Osteocyte (in vitro differentiated cells): ENCODE data around the gene CPB1. TPM values are rescaled to one million over a fixed set of nuclear protein-coding genes. Genes with fewer than 3 reads are reported as not detected.

Source experiments
- DNase-seq: peaks from one replicate; pipeline ENCODE4 v3.0.0; 2021; ENCODE audit warnings: mixed read lengths; ENCODE audit not compliant: unreplicated experiment; ENCODE audit errors: extremely low spot score
- H3K27ac Mint-ChIP-seq: one replicate; pipeline ENCODE4 v1.8.0; 2021; ENCODE audit warnings: mild to moderate bottlenecking, mixed read lengths; ENCODE audit not compliant: unreplicated experiment
- H3K27me3 Mint-ChIP-seq: one replicate; pipeline ENCODE4 v1.8.0; 2021; ENCODE audit warnings: mixed read lengths; ENCODE audit not compliant: unreplicated experiment
- H3K36me3 Mint-ChIP-seq: one replicate; pipeline ENCODE4 v1.8.0; 2021; ENCODE audit warnings: mixed read lengths; ENCODE audit not compliant: unreplicated experiment
- H3K4me1 Mint-ChIP-seq: one replicate; pipeline ENCODE4 v1.8.0; 2021; ENCODE audit warnings: mixed read lengths; ENCODE audit not compliant: unreplicated experiment
- H3K4me3 Mint-ChIP-seq: one replicate; pipeline ENCODE4 v1.8.0; 2021; ENCODE audit warnings: mild to moderate bottlenecking, moderate library complexity, mixed read lengths; ENCODE audit not compliant: unreplicated experiment
- H3K9me3 Mint-ChIP-seq: one replicate; pipeline ENCODE4 v1.8.0; 2021; ENCODE audit warnings: mixed read lengths; ENCODE audit not compliant: unreplicated experiment
- CTCF ChIP-seq: fragments of 200-600 bp; sonication (generic); IDR thresholded peaks from 2 replicates; pipeline ENCODE4 v1.5.0; 2021; ENCODE audit warnings: antibody characterized with exemption, mild to moderate bottlenecking, moderate library complexity
- total RNA-seq: library from RNA; stranded (reverse); gene quantifications from 2 replicates; pipeline ENCODE4 v1.2.1, GENCODE V29; 2021

The CPB1 gene
- total RNA-seq, 1 donor from 2014 or later = not detected

DNA sequence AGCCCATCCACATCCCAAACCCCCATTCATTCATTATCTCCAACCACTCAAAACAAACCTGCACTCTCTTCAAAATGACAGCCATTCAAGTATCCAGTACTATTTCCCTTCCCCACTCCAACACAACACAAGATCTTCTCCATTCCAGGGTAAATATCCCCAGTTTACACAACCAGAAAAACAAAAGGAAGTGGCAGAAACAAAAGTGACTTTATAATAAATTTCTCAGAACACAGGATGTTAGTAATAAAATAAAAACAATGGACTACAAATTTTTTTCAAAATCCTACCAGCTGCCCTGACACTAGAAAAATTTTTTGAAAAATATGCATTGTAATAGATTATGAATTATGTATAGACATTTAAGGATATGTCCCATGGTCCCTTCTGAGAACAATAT lies 51.6 kb downstream of the CPB1 start:
- Mint-ChIP-seq H3K36me3 (no peaks in the 10 kb centered on the region), H3K27ac (no peak overlapping the region), H3K27me3 (peaks cover 4% of the 10 kb centered on the region), H3K4me3 (no peak overlapping the region), H3K4me1 (peaks cover 16% of the 10 kb centered on the region), H3K9me3 (no peaks in the 10 kb centered on the region)
- no peak for DNase-seq
- TF ChIP-seq CTCF = no peak

- no peaks in the 10 kb centered on the region for H3K9me3 Mint-ChIP-seq
- no peak overlapping the region for H3K27ac Mint-ChIP-seq
- H3K4me1 Mint-ChIP-seq = peaks cover 15% of the 10 kb centered on the region
- peaks cover 4% of the 10 kb centered on the region for H3K27me3 Mint-ChIP-seq
- H3K4me3 Mint-ChIP-seq = no peak overlapping the region
- peak; percentile 23 for TF ChIP-seq CTCF
- DNase-seq = no peak
- H3K36me3 Mint-ChIP-seq = no peaks in the 10 kb centered on the region
These were observed 53.1 kb downstream of the CPB1 start for GRCh38 chr3:148880681-148881080.

DNA sequence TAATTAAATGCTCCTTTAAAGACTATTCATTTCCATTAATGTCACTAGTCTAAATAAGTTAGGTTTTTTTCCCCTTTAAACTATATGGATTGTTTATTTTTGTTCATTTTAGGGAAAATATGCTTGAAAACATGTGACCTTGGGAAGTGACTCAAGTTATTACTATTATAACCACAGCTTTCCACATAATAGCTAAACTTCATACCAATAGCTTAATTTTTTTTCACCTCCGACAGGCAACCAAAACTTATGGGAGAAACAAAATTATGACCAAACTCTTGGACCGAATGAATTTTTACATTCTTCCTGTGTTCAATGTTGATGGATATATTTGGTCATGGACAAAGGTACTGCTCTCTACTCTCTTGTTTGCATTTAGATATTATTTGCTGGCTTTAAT lies 53.7 kb downstream of the CPB1 start:
- TF ChIP-seq CTCF = no peak
- no peak for DNase-seq
- Mint-ChIP-seq H3K4me3 (no peak overlapping the region), H3K27me3 (peaks cover 4% of the 10 kb centered on the region), H3K9me3 (no peaks in the 10 kb centered on the region), H3K36me3 (no peaks in the 10 kb centered on the region), H3K4me1 (peaks cover 15% of the 10 kb centered on the region), H3K27ac (no peak overlapping the region)

GRCh38 chr3:148882288-148882687 lies 54.7 kb downstream of the CPB1 start:
- Mint-ChIP-seq H3K4me1 (peaks cover 15% of the 10 kb centered on the region), H3K27me3 (peaks cover 4% of the 10 kb centered on the region), H3K36me3 (no peaks in the 10 kb centered on the region), H3K4me3 (no peak overlapping the region), H3K27ac (no peak overlapping the region), H3K9me3 (no peaks in the 10 kb centered on the region)
- no peak for DNase-seq
- TF ChIP-seq CTCF = no peak

GRCh38 chr3:148883163-148883562 lies 55.6 kb downstream of the CPB1 start:
- peaks cover 13% of the 10 kb centered on the region for H3K27me3 Mint-ChIP-seq
- no peak for DNase-seq
- no peaks in the 10 kb centered on the region for H3K36me3 Mint-ChIP-seq
- H3K4me3 Mint-ChIP-seq = no peak overlapping the region
- no peak overlapping the region for H3K27ac Mint-ChIP-seq
- peaks cover 15% of the 10 kb centered on the region for H3K4me1 Mint-ChIP-seq
- H3K9me3 Mint-ChIP-seq = no peaks in the 10 kb centered on the region
- no peak for TF ChIP-seq CTCF
